Measurements from ENCODE around the gene PTPRD.

DNA sequence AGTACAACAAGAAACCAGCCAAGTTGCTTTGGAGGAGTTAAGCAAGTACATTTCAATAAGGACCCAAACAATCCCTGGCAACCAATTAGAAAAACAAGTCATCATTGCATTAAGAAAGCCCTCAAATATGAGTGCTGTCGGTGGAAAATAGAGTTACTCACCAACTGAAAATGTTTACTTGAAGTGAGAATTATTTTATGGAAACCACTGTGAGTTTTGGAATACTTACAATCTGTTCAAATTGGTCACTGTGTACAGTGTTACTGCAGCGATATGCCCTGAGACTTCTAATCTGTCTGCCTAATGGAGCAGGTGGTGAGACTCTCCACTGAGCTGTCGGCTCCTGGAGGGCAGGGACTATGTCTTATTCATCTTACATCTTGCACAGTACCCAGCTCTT, 1740.0 kb downstream of the PTPRD start:
- TF ChIP-seq, protein P1, sequence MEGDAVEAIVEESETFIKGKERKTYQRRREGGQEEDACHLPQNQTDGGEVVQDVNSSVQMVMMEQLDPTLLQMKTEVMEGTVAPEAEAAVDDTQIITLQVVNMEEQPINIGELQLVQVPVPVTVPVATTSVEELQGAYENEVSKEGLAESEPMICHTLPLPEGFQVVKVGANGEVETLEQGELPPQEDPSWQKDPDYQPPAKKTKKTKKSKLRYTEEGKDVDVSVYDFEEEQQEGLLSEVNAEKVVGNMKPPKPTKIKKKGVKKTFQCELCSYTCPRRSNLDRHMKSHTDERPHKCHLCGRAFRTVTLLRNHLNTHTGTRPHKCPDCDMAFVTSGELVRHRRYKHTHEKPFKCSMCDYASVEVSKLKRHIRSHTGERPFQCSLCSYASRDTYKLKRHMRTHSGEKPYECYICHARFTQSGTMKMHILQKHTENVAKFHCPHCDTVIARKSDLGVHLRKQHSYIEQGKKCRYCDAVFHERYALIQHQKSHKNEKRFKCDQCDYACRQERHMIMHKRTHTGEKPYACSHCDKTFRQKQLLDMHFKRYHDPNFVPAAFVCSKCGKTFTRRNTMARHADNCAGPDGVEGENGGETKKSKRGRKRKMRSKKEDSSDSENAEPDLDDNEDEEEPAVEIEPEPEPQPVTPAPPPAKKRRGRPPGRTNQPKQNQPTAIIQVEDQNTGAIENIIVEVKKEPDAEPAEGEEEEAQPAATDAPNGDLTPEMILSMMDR (conservative IDR thresholded peaks at IDR 0.05; ENCODE audit: low read length), result no peak
- no peak for TF ChIP-seq EZH2phosphoT487 (IDR thresholded peaks at IDR 0.05; ENCODE audit: borderline replicate concordance)

All from Loucy (cell line).